Measurements from ENCODE around the gene FCRLB. TPM values are rescaled to one million over a fixed set of nuclear protein-coding genes. Genes with fewer than 3 reads are reported as not detected.

FCRLB gene
- total and polyA plus RNA-seq, 9 of the 15 experiments (the other 6 are each of a cell fraction or from before 2014, with no cell fraction given), result 0.20 to 4.6 (median 1.3) TPM

GRCh38 chr1:161723459-161724141 is 2.3 kb downstream of the FCRLB start (continued):
- TF ChIP-seq REST (IDR thresholded peaks at IDR 0.05; ENCODE audit: borderline replicate concordance) (peak; percentile 75), REST (CRISPR knock-in tag; IDR thresholded peaks at IDR 0.05; ENCODE audit: low read depth) (no peak), EHMT2 (IDR thresholded peaks at IDR 0.05) (peak; percentile 48; the same call in 1 of the 2 replicates), E2F6 (IDR thresholded peaks at IDR 0.05; ENCODE audit: borderline replicate concordance in 1 of 2, extremely low read depth in 1 of 2, insufficient read depth in 1 of 2, insufficient read length in 1 of 2, low read depth in 1 of 2, low read length in 1 of 2, poor library complexity in 1 of 2, severe bottlenecking in 1 of 2) (peak in 1 of 2 experiments; percentile 56), KDM5B (IDR thresholded peaks at IDR 0.05; ENCODE audit: insufficient replicate concordance, low read depth, low read length) (peak; percentile 46)

Data from K562 (cell line).